HEK293 (cell line): ENCODE measurements around the gene MTCH1.
A peak's percentile ranks its signal among the peaks of the same experiment; 100 is the strongest.

Experiments
- CTCF ChIA-PET: fragments of 350-600 bp; formaldehyde crosslinking; extraction: SDS; loops from one replicate; lab custom pipeline; 2021; ENCODE audit warnings: antibody characterized with exemption; lab: Yijun Ruan, JAX
- POLR2A ChIA-PET: fragments of 300-600 bp; formaldehyde crosslinking; extraction: SDS; loops from one replicate; lab custom pipeline; 2020; ENCODE audit warnings: antibody characterized with exemption, inconsistent platforms; lab: Yijun Ruan, JAX
- H3K27ac ChIP-seq: fragments of 200-500 bp; sonication (Bioruptor generic); 2 replicates; pipeline ENCODE4 v1.5.1; 2014; ENCODE audit warnings: low read depth, low read length, control low read depth, inconsistent platforms; ENCODE audit errors: extremely low read depth
- H3K36me3 ChIP-seq, 2 experiments: fragments of 200-500 bp in 1 of 2; sonication (Bioruptor generic) in 1 of 2; 1 replicate in 1 of 2; 2 replicates in 1 of 2; pipeline ENCODE4 v1.5.1; 2014 to 2017; ENCODE audit warnings: inconsistent platforms in 2 of 2, low read length in 2 of 2; ENCODE audit not compliant: control insufficient read depth in 2 of 2, insufficient read depth in 1 of 2
- H3K4me1 ChIP-seq: fragments of 200-500 bp; sonication (Bioruptor generic); 2 replicates; pipeline ENCODE4 v1.5.1; 2014; ENCODE audit warnings: mild to moderate bottlenecking, low read length, inconsistent platforms; ENCODE audit not compliant: control insufficient read depth, insufficient read depth
- H3K4me3 ChIP-seq: 2 replicates; pipeline ENCODE4 v1.5.1; 2011; ENCODE audit warnings: low read depth, mild to moderate bottlenecking, control low read depth, low read length, moderate library complexity
- H3K9me3 ChIP-seq: fragments of 200-500 bp; sonication (Bioruptor generic); 2 replicates; pipeline ENCODE4 v1.5.1; 2014; ENCODE audit warnings: low read depth, low read length, inconsistent platforms; ENCODE audit not compliant: control insufficient read depth, insufficient read depth
- GLI2 ChIP-seq: fragments of 450-650 bp; formaldehyde crosslinking; IDR thresholded peaks from 2 replicates; pipeline ENCODE4; 2017; ENCODE audit warnings: missing biosample characterization, missing genetic modification characterization, low read depth, borderline replicate concordance
- KLF1 ChIP-seq: fragments of 450-650 bp; formaldehyde crosslinking; IDR thresholded peaks from 2 replicates; pipeline ENCODE4 v1.5.1; 2016; ENCODE audit warnings: missing biosample characterization, missing genetic modification characterization
- MYNN ChIP-seq: fragments of 450-650 bp; formaldehyde crosslinking; IDR thresholded peaks from 2 replicates; pipeline ENCODE4 v1.5.1; 2016; ENCODE audit warnings: missing biosample characterization, missing genetic modification characterization, borderline replicate concordance
- OVOL3 ChIP-seq: fragments of 450-650 bp; formaldehyde crosslinking; IDR thresholded peaks from 2 replicates; pipeline ENCODE4 v1.5.1; 2016; ENCODE audit warnings: missing biosample characterization, missing genetic modification characterization
- PATZ1 ChIP-seq: fragments of 450-650 bp; formaldehyde crosslinking; IDR thresholded peaks from 2 replicates; pipeline ENCODE4 v1.5.1; 2016; ENCODE audit warnings: missing biosample characterization, missing genetic modification characterization
- REPIN1 ChIP-seq: fragments of 450-650 bp; formaldehyde crosslinking; IDR thresholded peaks from 2 replicates; pipeline ENCODE4 v1.5.1; 2017; ENCODE audit warnings: missing biosample characterization, missing genetic modification characterization, low read depth
- SP7 ChIP-seq: fragments of 450-650 bp; formaldehyde crosslinking; IDR thresholded peaks from 2 replicates; pipeline ENCODE4 v1.5.1; 2016; ENCODE audit warnings: missing biosample characterization, missing genetic modification characterization
- ZBTB26 ChIP-seq: fragments of 450-650 bp; formaldehyde crosslinking; optimal IDR thresholded peaks from 2 replicates; pipeline ENCODE3; 2016; ENCODE audit warnings: missing biosample characterization, mild to moderate bottlenecking, missing genetic modification characterization
- ZIC2 ChIP-seq: fragments of 450-650 bp; formaldehyde crosslinking; IDR thresholded peaks from 2 replicates; pipeline ENCODE4 v1.5.1; 2016; ENCODE audit warnings: missing biosample characterization, missing genetic modification characterization
- ZNF10 ChIP-seq: fragments of 450-650 bp; formaldehyde crosslinking; IDR thresholded peaks from 2 replicates; pipeline ENCODE4 v1.5.1; 2017; ENCODE audit warnings: missing biosample characterization, missing genetic modification characterization
- ZNF112 ChIP-seq: fragments of 450-650 bp; formaldehyde crosslinking; IDR thresholded peaks from 2 replicates; pipeline ENCODE4 v1.5.0; 2017; ENCODE audit warnings: missing biosample characterization, missing genetic modification characterization
- ZNF133 ChIP-seq: fragments of 450-650 bp; formaldehyde crosslinking; IDR thresholded peaks from 2 replicates; pipeline ENCODE4 v1.5.1; 2016; ENCODE audit warnings: missing biosample characterization, missing genetic modification characterization
- ZNF138 ChIP-seq: fragments of 450-650 bp; formaldehyde crosslinking; IDR thresholded peaks from 2 replicates; pipeline ENCODE4 v1.5.1; 2016; ENCODE audit warnings: missing biosample characterization, missing genetic modification characterization, borderline replicate concordance
- ZNF16 ChIP-seq: fragments of 450-650 bp; formaldehyde crosslinking; IDR thresholded peaks from 2 replicates; pipeline ENCODE4 v1.5.1; 2016; ENCODE audit warnings: low read depth, missing biosample characterization, missing genetic modification characterization
- ZNF211 ChIP-seq: fragments of 450-650 bp; formaldehyde crosslinking; IDR thresholded peaks from 2 replicates; pipeline ENCODE4 v1.5.1; 2016; ENCODE audit warnings: low read depth, missing biosample characterization, missing genetic modification characterization
- ZNF292 ChIP-seq: fragments of 450-650 bp; formaldehyde crosslinking; IDR thresholded peaks from 2 replicates; pipeline ENCODE4 v1.5.1; 2016; ENCODE audit warnings: low read depth, missing biosample characterization, missing genetic modification characterization, borderline replicate concordance
- ZNF341 ChIP-seq: fragments of 450-650 bp; formaldehyde crosslinking; IDR thresholded peaks from 2 replicates; pipeline ENCODE4; 2016; ENCODE audit warnings: low read depth, missing biosample characterization, missing genetic modification characterization
- ZNF404 ChIP-seq: fragments of 450-650 bp; formaldehyde crosslinking; IDR thresholded peaks from 2 replicates; pipeline ENCODE4 v1.5.1; 2017; ENCODE audit warnings: missing biosample characterization, missing genetic modification characterization
- ZNF426 ChIP-seq: fragments of 450-650 bp; formaldehyde crosslinking; IDR thresholded peaks from 2 replicates; pipeline ENCODE4 v1.5.1; 2017; ENCODE audit warnings: missing biosample characterization, missing genetic modification characterization, mild to moderate bottlenecking, inconsistent platforms, moderate library complexity
- ZNF433 ChIP-seq: fragments of 450-650 bp; formaldehyde crosslinking; IDR thresholded peaks from 2 replicates; pipeline ENCODE4 v1.5.1; 2016; ENCODE audit warnings: missing biosample characterization, missing genetic modification characterization, low read depth
- ZNF510 ChIP-seq: fragments of 450-650 bp; formaldehyde crosslinking; IDR thresholded peaks from 2 replicates; pipeline ENCODE4 v1.5.1; 2018; ENCODE audit warnings: mild to moderate bottlenecking, missing genetic modification characterization, missing biosample characterization; ENCODE audit not compliant: insufficient replicate concordance
- ZNF530 ChIP-seq: fragments of 450-650 bp; formaldehyde crosslinking; IDR thresholded peaks from 2 replicates; pipeline ENCODE4 v1.5.1; 2016; ENCODE audit warnings: low read depth, missing biosample characterization, missing genetic modification characterization
- ZNF544 ChIP-seq: fragments of 450-650 bp; formaldehyde crosslinking; IDR thresholded peaks from 2 replicates; pipeline ENCODE4 v1.5.0; 2017; ENCODE audit warnings: missing biosample characterization, missing genetic modification characterization
- ZNF548 ChIP-seq: fragments of 450-650 bp; formaldehyde crosslinking; IDR thresholded peaks from 2 replicates; pipeline ENCODE4 v1.5.1; 2016; ENCODE audit warnings: missing biosample characterization, missing genetic modification characterization
- ZNF560 ChIP-seq: fragments of 450-650 bp; formaldehyde crosslinking; IDR thresholded peaks from 2 replicates; pipeline ENCODE4 v1.5.1; 2017; ENCODE audit warnings: missing biosample characterization, missing genetic modification characterization, borderline replicate concordance
- ZNF623 ChIP-seq: fragments of 450-650 bp; formaldehyde crosslinking; IDR thresholded peaks from 2 replicates; pipeline ENCODE4 v1.5.1; 2016; ENCODE audit warnings: missing biosample characterization, missing genetic modification characterization
- ZNF768 ChIP-seq: fragments of 450-650 bp; formaldehyde crosslinking; IDR thresholded peaks from 2 replicates; pipeline ENCODE4 v1.5.1; 2018; ENCODE audit warnings: missing biosample characterization, mild to moderate bottlenecking, missing genetic modification characterization
- TF ChIP-seq, protein P1 (sequence below): IDR thresholded peaks from 2 replicates; pipeline ENCODE4 v1.6.1; 2011; ENCODE audit warnings: mild to moderate bottlenecking, low read depth, low read length, borderline replicate concordance
- TF ChIP-seq, protein P2 (sequence below): fragments of 450-650 bp; formaldehyde crosslinking; IDR thresholded peaks from 2 replicates; pipeline ENCODE4 v1.5.1; 2016; ENCODE audit warnings: missing biosample characterization, missing genetic modification characterization

MTCH1 gene

GRCh38 chr6:37004044-37004980 is 18.3 kb upstream of the MTCH1 start (continued):
- TF ChIP-seq ZNF548 (no peak), ZNF623 (tag by site-specific recombination) (no peak), ZNF10 (tag by site-specific recombination) (no peak), ZNF560 (no peak), ZNF768 (peak; percentile 70), ZIC2 (peak; percentile 78), OVOL3 (tag by site-specific recombination) (no peak), ZNF530 (tag by site-specific recombination) (no peak), ZNF133 (tag by site-specific recombination) (no peak), ZNF112 (tag by site-specific recombination) (no peak), PATZ1 (tag by site-specific recombination) (no peak), ZNF510 (tag by site-specific recombination) (no peak), ZNF16 (tag by site-specific recombination) (no peak), GLI2 (tag by site-specific recombination) (no peak), ZNF211 (no peak)

DNA sequence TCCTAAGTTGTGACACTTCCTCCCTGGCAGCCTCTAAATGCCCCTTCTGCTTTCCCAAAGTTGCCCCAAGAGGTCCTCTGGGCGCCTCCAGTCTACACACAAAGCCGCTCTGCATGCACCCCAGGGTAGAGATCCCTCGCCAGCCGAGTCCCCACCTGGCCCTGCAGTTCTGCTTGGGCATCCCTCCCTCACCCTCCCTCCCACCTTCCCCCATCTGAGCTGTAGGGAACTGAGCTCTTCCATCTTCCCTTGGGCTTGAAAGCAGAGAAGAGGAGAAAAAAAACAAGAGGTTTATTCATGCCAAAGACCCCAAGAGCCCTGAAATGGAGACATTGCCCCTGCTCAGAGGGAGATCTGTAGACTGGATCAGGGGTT is 13.7 kb upstream of the MTCH1 start:
- Histone ChIP-seq H3K9me3 (no peaks in the 10 kb centered on the region), H3K4me3 (no peak overlapping the region), H3K36me3 (no peaks in the 10 kb centered on the region), H3K4me1 (no peaks in the 10 kb centered on the region; the same call in 1 of the 2 replicates), H3K27ac (no peak overlapping the region)
- TF ChIP-seq MYNN (no peak), ZNF292 (tag by site-specific recombination) (no peak), SP7 (no peak), KLF1 (tag by site-specific recombination) (no peak), ZNF426 (tag by site-specific recombination) (no peak), ZNF341 (tag by site-specific recombination) (no peak), ZNF404 (tag by site-specific recombination) (no peak), ZNF138 (no peak), ZIC2 (no peak), ZBTB26 (tag by site-specific recombination) (no peak), ZNF544 (tag by site-specific recombination) (no peak), ZNF433 (tag by site-specific recombination) (no peak), REPIN1 (no peak)
- TF ChIP-seq, protein P1, sequence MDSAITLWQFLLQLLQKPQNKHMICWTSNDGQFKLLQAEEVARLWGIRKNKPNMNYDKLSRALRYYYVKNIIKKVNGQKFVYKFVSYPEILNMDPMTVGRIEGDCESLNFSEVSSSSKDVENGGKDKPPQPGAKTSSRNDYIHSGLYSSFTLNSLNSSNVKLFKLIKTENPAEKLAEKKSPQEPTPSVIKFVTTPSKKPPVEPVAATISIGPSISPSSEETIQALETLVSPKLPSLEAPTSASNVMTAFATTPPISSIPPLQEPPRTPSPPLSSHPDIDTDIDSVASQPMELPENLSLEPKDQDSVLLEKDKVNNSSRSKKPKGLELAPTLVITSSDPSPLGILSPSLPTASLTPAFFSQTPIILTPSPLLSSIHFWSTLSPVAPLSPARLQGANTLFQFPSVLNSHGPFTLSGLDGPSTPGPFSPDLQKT, result no peak
- TF ChIP-seq, protein P2, sequence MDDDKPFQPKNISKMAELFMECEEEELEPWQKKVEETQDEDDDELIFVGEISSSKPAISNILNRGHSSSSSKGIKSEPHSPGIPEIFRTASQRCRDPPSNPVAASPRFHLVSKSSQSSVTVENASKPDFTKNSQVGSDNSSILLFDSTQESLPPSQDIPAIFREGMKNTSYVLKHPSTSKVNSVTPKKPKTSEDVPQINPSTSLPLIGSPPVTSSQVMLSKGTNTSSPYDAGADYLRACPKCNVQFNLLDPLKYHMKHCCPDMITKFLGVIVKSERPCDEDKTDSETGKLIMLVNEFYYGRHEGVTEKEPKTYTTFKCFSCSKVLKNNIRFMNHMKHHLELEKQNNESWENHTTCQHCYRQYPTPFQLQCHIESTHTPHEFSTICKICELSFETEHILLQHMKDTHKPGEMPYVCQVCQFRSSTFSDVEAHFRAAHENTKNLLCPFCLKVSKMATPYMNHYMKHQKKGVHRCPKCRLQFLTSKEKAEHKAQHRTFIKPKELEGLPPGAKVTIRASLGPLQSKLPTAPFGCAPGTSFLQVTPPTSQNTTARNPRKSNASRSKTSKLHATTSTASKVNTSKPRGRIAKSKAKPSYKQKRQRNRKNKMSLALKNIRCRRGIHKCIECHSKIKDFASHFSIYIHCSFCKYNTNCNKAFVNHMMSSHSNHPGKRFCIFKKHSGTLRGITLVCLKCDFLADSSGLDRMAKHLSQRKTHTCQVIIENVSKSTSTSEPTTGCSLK, result no peak
- ChIA-PET CTCF (interaction anchor here (0.6 to 1.0 kb wide), 2 partner anchors 18 to 217 kb away, joined by 3 to 5 read pairs; no protein-coding TSS in a partner anchor), POLR2A (interaction anchor here (0.6 kb wide), 1 partner anchor 15 kb away, joined by 3 read pairs; no protein-coding TSS in a partner anchor)
